ENCODE results near the gene WDFY2. TPM values are rescaled to one million over a fixed set of nuclear protein-coding genes. Genes with fewer than 3 reads are reported as not detected.

Gene WDFY2
- polyA plus RNA-seq, 1 donor: 19.8 TPM

DNA sequence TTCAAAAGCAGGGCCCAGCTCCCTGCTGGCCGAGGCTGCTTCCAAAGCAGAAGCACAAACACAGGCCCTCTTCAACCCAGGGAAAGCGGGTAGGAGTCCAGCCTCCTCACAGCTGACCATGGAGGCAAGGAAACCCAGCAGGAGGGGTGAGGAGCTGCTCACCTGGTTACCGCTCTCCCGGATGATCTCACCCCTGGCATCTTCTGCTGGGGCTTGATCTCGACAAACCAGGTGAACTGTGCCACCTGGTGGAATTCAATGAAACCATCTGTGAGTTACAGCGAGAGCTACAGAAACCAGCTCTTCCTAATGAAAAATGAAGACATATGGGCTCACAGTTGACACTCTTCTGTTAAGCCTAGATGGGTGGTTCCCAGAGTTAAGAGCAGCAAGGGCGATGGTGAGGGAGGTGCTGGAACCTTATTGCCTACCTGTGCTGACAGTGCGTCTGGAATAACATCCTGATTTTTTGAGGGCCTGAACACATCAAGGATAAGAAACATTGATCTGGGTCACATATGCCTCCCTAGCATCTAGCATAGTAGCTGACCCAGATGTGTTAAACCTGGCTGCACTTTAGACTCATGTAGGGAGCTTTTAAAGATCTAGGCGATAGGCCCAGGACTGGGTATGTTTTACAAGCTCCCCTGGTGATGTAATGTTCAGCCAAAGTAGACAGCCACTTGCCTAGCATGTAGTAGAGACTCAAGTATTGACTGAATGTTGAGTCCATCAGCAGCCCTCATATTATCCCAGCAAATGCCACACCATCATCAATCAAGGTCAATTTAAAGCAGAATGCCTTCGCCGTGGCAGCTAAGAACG, 213.6 kb downstream of the WDFY2 start:
- DNase-seq: peak; percentile 71

DNA sequence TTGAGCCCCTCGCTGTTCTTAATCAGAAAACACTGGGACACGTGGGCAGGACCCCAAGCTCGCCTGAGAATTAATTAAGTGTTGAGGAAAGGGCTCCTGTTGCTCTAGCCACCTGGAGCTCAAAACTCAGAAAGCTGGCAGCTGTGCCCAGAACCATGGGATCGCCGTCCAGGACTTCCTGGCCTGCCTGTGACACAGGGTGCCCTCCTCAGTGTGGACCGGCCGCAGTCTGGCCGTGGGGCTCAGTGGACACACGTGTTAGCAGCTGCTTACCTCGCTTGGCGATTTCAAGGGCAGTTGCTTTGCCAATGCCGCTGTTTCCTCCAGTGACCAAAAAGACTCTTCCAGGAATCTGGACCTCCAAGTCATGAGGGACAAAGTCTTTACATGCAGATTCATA, 215.0 kb downstream of the WDFY2 start:
- no peak for DNase-seq

GRCh38 chr13:51800486-51800885, 216.2 kb downstream of the WDFY2 start:
- DNase-seq: no peak

DNA sequence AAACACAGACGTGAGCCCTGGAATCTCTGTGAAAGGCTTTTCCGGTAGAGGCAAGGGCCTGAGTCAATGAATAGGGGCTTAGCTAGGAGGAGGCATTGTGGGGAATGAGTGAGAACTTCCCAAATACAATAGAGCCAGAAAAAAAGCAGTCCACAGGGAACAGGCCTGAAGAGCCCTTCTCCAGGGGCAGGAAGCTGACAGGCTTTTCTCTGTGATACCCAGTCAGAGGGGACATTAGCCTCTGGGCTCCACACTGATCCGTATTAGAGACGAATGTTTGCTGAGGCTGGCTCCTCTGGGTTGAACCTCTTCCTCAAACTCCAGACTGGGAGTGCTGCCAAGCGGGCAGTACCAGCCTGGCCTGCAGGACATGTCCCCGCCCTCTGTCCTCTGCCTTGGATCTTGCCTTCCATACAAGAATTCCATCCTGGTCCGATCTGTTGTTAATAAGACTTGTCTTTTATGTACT, 217.4 kb downstream of the WDFY2 start:
- no peak for DNase-seq

DNA sequence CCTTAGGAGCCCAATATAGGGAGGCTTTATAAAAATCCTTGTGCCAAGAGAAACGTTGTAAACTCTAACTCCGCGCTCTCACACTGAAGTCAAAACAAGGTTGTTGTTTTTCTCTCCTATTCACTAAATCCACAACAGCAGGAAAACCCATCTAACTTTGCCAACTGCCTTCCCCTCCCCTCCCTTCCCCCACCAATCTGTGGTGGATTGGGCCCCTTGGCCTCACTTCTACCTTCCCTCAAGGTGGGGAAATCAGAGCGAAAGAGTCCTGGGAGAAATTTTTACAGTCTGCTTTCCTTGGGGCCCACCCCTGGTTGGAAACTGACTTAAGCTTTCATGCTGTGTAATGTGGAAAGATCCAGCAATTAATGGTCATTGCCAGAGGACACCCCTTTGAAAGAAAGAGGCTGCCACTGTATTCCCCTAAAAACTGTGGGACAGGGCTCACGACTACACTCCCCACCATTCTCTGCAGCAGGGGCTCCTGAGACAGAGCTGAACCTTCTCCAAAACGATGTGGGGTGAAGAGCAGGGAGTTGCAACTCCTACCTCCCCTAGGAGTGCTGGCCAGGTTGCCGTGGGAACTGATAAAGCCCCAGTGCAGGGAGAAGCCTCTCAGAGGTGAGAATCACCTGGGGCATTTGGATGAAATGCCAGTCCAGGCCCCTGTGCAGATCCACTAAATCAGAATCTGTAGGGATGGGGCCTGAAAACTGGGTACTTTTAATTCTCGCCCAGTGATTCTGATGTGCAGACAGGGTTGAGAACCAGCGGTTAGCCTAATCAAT, 218.6 kb downstream of the WDFY2 start:
- DNase-seq: no peak

DNA sequence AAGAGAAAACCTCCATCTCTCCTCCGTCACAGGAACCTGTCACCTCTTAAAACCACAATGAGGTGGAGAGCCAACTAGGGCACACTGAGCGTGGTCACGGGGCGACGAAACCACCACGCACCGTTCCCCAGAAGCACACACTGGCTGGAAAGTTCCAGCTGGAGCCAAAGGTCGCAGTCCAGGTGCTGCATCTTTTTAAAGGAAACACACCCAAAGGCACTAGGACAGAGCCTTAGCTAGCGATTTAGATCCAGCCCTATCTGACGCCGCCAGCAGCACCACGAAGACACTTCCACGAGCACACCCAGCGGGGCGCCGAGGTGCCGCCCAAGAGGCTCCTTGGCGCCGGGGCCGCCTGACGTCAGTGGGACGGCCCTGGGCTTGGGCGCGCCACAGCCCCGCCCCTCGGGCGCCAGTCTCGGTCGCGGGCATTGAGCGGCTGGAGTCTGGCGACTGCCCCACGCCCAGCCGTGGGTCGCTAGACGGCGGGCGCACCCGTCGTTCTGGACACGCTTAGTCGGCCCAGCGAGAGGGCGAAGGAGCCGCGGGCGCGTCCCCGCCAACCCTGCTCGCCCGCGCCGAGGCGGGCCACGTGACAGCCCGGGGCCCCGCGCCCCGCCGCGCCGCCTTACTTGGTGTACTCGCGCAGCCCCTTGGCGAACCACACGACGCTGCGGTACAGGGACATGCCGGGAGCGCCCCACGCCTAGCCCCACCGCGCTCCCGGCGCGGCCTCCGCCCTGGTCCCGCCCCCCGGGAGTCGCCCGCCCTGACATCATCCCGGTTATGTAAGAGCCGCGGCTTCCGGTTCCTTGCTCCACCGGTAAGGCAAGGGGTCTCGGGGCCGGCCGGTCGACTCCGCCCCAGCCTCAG, 219.4 kb downstream of the WDFY2 start, which contains the start of gene DHRS12:
Gene DHRS12 (minus strand): TSS at position 742 of the 873 bp plus-strand sequence. CDS start 4,504 bp downstream, outside the sequence.
- DNase-seq: peak; percentile 84

DNA sequence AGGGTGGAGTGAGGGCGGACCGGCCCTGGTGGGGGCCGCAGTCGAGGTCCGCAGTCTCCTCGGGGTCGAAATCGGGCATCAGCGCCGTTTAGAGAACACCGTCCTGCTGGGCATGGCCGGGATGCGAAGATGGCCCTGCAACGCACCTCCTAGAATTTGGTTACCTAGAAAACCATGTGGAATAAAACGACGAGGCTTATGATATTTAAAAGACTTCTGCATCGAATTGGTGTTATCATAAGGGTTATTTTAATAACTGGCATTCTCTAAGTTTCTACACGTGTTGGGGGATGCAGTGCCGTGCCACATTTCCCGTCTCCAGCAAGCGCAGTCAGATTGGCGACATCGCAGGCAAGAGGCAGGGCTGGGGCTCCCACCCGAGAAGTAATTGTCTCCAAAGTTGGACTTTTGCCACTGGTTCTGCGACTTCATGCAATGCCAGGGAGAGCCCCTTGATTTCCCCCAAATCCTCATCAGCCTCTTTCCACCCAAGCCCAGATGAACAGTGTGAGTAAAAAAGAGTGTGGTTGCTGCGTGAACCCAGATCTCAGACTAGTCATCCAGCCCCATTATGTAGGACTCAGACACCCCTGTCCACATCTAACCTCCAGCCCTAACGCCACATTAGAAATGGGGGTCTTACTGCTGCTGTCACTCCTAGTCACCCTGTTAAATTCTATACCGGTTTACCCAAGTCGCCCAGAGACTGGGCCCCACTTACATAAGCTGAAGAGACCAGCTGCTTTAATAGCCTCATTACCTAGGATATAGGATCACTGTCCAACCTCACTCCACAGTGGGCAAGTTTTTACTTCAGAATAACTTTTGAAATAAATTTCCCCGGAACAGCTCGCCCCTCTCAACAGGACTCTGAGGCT, 220.3 kb downstream of the WDFY2 start:
- no peak for DNase-seq

- no peak for DNase-seq
These were observed 221.1 kb downstream of the WDFY2 start for GRCh38 chr13:51805313-51805712.

- DNase-seq: no peak
These were observed 221.7 kb downstream of the WDFY2 start for GRCh38 chr13:51805925-51806324.

GRCh38 chr13:51806566-51806965, 222.3 kb downstream of the WDFY2 start:
- DNase-seq: no peak

- no peak for DNase-seq
These were observed 222.8 kb downstream of the WDFY2 start for GRCh38 chr13:51807041-51807440.

DNA sequence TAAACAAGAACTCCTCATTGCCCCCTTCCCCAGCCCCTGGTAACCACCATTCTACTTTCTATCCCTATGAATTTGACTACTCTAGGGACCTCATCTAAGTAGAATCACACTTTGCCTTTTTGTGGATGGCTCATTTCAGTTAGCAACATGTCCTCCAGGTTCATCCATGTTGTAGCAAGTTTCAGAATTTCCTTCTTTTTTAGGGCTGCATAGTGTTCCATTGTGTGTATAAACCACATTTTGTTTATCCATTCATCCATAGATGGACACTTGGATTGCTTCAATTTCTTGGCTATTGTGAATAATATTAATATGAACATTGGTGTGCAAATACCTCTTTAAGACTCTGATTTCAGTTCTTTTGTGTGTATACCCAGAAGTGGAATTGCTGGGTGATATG, 224.5 kb downstream of the WDFY2 start:
- no peak for DNase-seq

- no peak for DNase-seq
These were observed 226.8 kb downstream of the WDFY2 start for GRCh38 chr13:51811046-51811445.

DNA sequence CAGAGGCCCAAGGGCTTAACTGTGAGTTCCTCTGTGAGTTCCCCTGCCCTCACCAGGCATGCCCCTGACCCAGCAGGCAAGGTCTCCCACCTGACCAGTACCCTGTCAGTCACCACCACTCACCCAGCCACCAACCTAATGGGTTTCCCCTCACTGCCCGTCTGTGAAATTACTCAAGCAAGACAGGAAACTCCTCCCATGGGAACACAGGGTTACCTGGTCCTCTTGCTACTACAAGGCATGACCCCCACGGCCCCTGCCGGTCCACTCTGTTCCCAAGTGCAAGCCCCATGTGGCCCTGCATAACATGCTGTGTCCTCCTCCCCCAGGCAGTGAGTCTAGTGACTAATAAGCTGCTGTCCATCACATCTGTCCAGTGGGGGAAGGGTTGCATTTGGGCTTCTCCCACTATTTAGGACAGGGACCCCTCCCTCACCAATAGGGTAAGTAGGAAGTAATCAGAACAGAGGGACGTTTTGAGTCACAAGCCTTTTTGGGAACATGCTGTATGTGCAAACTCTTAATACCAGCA, 227.7 kb downstream of the WDFY2 start:
- no peak for DNase-seq

DNA sequence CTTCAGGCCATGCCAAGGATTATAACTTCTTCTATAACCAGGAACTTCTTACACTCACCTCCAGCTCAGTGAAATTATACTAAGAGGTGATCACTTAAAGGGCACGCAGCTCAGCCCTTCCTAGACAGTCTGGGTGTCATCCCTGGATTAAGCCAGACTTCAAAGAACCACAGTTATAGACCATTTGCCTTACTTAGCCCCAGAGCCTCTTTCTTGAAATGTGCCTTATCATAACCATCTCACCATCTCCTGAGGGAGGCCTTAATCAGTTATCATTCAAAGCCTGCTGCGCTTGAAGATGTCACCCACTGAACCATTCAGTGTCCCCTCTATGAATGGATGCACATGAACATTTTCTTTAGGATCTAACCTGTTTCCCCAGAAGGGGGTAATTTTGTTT, 229.8 kb downstream of the WDFY2 start:
- no peak for DNase-seq

- peak; percentile 66 for DNase-seq
These were observed 230.8 kb downstream of the WDFY2 start for GRCh38 chr13:51814825-51815650.

- no peak for DNase-seq
These were observed 231.6 kb downstream of the WDFY2 start for GRCh38 chr13:51815848-51816247.

GRCh38 chr13:51816604-51817249, 232.5 kb downstream of the WDFY2 start:
- no peak for DNase-seq

Data from left kidney (tissue), 2 donors.